COLO829 (cell line): ENCODE data around the gene CDT1.

ENCODE experiments used
- DNase-seq: peaks from one replicate; pipeline ENCODE4 v3.0.0; 2012; ENCODE audit warnings: low spot score

Gene CDT1

DNA sequence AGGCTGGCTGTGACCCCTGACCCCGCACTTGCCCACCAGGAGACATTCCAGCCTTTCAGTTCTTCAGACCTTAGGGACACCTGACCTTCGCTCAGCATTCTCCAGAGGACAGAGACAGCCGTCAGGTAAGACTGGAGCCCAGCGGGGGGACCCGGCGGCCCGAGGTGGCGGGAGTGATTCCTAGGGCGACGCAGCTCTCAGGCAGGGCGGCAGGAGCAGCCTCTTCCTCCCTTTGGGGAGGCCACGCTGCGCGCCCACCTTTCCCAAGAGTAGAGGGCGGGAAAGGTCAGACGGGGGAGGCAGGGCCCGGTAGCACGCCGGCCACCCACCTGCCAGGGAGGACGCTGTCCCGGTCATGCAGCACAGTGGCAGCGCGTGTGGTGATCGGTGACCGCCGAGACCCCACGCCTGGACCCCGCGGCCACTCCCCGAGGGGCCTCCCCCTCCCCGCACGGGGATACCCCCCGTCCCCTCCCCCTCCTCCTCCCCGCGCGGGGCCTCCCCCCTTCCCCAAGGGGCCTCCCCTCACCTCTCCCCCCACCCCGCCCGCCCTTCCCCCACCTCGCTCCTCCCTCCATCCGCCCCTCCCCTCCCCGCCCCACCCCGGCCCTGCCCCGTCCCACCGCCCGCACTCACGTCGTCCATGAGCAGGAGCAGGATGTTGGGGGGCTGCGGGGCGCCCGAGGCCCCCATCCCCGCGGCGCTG is 52.7 kb downstream of the CDT1 start:
- no peak for DNase-seq

DNA sequence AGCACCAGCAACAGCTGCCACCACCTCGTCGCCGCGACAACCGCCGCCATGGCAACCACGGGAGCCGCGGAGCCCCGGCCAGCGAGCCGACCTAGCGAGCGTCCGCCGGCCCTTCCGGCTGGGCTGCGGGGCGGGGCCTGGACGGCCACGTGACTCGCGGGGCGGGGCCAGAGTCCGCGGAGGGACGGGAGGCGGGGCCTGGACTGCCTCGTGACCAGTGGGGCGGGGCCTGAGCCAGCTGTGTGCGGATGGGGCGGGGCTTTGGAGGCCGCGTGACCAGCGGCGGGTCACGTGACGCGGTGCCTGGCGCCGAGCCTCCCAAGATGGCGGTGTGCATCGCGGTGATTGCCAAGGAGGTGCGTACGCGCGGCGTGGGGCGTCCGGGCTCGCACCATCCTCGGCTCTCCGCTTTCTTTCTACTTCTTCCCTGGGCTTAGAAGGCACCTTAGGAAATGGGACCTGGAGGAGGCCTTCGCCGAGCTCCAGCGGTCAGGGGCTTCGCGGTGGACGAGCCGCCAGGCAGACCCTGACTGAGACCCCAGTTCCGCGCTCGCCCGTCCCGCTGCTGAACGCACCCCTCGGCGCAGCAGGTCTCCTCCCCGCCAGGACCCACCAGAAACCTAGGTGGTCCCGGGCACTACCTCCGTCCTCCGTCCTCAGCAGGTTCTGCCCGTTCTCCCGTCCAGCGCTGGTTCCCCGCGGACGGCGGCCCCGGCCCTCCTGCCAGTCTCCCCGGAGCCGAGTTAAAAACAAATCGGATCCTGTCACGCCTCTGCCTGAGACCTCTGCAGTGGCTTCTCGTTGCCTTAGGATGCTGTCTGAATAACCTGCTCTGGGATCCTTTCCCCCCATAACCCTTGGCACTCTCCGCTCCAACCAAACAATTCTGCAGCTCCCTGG is 53.5 kb downstream of the CDT1 start, which contains the start of the genes GALNS and TRAPPC2L:
Gene GALNS (minus strand): TSS at position 120 of the 900 bp plus-strand sequence. CDS start 70 bp downstream, at position 50.
Gene TRAPPC2L (plus strand): TSS at position 300 of the 900 bp plus-strand sequence. CDS start 24 bp downstream, at position 324.
- peak; percentile 94 for DNase-seq

DNA sequence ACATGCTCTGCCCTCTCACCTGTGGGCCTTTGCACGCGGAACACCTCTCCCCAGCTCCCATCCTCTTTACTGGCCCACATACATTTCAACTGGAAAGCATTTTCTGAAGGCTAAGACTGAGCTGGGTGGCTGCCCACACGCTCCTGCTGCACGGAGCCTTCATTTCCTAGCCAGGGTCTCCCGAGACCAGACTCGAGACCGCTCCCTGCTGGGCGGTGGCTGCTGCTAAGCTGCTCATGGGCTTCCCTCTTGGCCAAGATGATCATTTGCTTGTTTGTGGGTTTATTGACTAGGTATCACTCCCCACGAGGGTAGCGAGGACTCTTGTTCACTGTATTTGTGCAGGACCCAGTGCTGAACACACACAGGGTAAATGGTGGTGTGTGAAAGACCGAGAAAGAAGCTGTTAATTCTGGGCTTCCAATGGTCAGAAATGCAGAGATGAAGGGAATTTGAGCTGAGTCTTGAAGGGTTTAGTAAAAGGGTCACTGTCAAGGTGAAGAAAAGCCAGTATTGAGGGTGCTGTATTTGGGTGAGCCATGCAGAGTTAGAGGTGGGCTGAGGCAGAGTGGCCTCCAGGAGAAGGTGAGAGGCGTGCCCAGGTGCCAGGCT is 54.2 kb downstream of the CDT1 start:
- peak; percentile 64 for DNase-seq
